Gastroesophageal sphincter (tissue), 4 donors: ENCODE data around the gene PSMD1. TPM values are rescaled to one million over a fixed set of nuclear protein-coding genes. Genes with fewer than 3 reads are reported as not detected.

Source experiments
- ATAC-seq: fragments of 150-250 bp; one replicate; pipeline ENCODE4 v1.9.1; 2016; ENCODE audit warnings: mild to moderate bottlenecking, moderate library complexity
- H3K27ac ChIP-seq, 4 donors: fragments of 200-600 bp; sonication (generic) in 3 of 4; 1 replicate in 3 of 4; 2 replicates in 1 of 4; pipeline ENCODE4 v1.5.1; 2016 to 2019
- H3K27me3 ChIP-seq: fragments of 200-600 bp; sonication (generic); one replicate; pipeline ENCODE4 v1.5.1; 2019
- H3K36me3 ChIP-seq, 2 donors: fragments of 200-600 bp; sonication (generic); one replicate each; pipeline ENCODE4 v1.5.1; 2019; ENCODE audit warnings: control low read depth in 1 of 2
- H3K4me1 ChIP-seq, 3 donors: fragments of 200-600 bp; sonication (generic); 1 replicate in 2 of 3; 2 replicates in 1 of 3; pipeline ENCODE4 v1.5.1; 2016 to 2019; ENCODE audit warnings: control low read depth in 2 of 3
- H3K4me3 ChIP-seq, 2 donors: fragments of 200-600 bp; sonication (generic); one replicate each; pipeline ENCODE4 v1.5.1; 2019; ENCODE audit warnings: mild to moderate bottlenecking in 1 of 2, moderate library complexity in 1 of 2
- H3K9me3 ChIP-seq, 3 donors: fragments of 200-600 bp; sonication (generic); one replicate each; pipeline ENCODE4 v1.5.1; 2017 to 2019; ENCODE audit warnings: control low read depth in 2 of 3
- CTCF ChIP-seq, 4 experiments: fragments of 200-600 bp in 2 of 4; fragments of 450-650 bp in 2 of 4; sonication (generic) in 1 of 4; IDR thresholded peaks; one replicate each; pipeline ENCODE4 v1.5.1; 2017 to 2019; ENCODE audit warnings: antibody characterized with exemption in 4 of 4, mild to moderate bottlenecking in 2 of 4, moderate library complexity in 2 of 4
- EP300 ChIP-seq: sonication (generic); formaldehyde crosslinking; IDR thresholded peaks from one replicate; pipeline ENCODE4 v1.6.1; 2017; ENCODE audit warnings: antibody characterized with exemption, mild to moderate bottlenecking
- POLR2A ChIP-seq, 2 donors: fragments of 450-650 bp; IDR thresholded peaks; one replicate each; pipeline ENCODE4 v1.6.1; 2017; ENCODE audit warnings: antibody characterized with exemption in 2 of 2, mild to moderate bottlenecking in 2 of 2, moderate library complexity in 1 of 2
- POLR2AphosphoS5 ChIP-seq: sonication (generic); formaldehyde crosslinking; IDR thresholded peaks from one replicate; pipeline ENCODE4 v1.6.1; 2017; ENCODE audit warnings: antibody characterized with exemption
- WGBS, 2 donors: methylation state at CpG; one replicate each; pipeline ENCODE4 v1.1.5; 2018; ENCODE audit warnings: low coverage in 1 of 2; 5-methylcytosine and 5-hydroxymethylcytosine counted together
- total RNA-seq, 4 donors: library from RNA; depleted of rRNA; stranded (reverse); fragments of >200 nt; gene quantifications; one replicate each; pipeline ENCODE4 v1.1.0, GENCODE V29; 2016

Gene PSMD1
- total RNA-seq, 4 donors from 2014 or later: 58.8 to 93.4 (median 65.9) TPM

DNA sequence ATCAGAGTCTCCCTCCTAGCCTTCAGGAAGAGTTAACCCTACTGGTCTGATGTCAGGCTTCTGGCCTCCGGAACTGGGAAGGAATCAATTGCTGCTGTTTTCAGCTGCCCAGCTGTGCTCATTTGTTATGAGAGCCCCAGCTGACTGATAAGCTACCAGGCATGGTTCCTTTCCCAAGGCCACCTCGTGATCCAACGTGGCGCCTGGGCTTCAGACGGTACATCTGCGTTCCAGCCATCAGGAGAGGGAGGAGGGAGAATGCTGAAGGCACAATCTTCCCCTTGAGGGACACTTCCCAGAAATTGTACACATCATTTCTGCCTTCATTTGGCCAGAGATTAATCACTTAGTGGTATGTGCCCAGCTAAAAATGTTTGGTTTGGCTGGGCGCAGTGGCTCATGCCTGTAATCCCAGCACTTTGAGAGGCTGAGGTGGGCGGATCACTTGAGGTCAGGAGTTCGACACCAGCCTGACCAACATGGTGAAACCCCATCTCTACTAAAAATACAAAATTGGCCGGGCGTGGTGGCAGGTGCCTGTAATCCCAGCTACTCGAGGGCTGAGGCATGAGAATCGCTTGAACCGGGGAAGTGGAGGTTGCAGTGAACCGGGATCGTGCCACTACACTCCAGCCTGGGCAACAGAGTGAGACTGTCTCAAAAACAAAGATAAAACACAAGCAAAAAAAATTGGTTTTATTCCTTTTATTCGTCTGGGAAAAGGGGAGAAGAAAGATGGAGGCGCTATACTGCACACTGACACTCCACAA is 131.3 kb downstream of the PSMD1 start:
- Histone ChIP-seq H3K4me3 (no peak overlapping the region), H3K4me1 (peaks cover 0 to 61% (median 28%) of the 10 kb centered on the region in 3 donors), H3K36me3 (no peaks in the 10 kb centered on the region), H3K27ac (peak overlapping the region in 3 of 4 donors; percentile 93 to 97 (median 96)), H3K9me3 (no peaks in the 10 kb centered on the region), H3K27me3 (no peaks in the 10 kb centered on the region)
- 61 to 88% methylated on average over 7 to 9 of the region's 18 CpGs for WGBS, 2 donors
- ATAC-seq: no peak
- TF ChIP-seq EP300: no peak
- peak; percentile 78 for TF ChIP-seq POLR2AphosphoS5

DNA sequence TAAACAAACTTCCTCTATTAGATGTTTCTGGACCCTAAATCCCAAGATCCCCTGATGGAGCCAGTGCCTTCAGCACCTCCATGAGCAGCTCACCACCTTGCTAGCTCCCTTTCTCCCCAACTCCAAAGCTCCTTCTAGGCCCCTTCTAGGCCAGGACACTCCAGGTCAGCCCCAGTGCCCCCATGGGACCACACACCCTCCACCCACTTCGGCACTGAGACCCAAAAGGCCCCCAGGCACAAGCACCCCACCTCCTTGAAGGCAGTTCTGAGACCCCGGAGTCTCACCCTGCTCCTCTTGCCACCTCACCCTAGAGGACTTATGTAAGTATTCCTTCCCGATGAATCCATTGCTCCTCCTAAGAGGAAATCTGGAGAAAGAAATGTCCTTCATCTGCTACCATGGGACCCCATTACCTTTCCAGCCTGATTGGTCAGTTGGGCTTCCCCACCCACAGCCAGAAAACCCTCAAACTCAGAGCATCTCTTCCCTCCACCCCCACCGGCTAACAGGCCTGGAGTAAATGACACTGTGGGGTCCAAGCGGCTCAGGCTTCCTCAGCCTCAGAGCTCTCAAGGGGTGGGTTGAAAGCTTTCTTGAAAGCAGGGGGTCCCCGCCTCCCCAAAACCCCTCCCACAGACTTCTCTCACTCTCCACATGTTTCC is 132.0 kb downstream of the PSMD1 start:
- H3K4me3 ChIP-seq: no peak overlapping the region
- H3K9me3 ChIP-seq: no peaks in the 10 kb centered on the region
- WGBS, 2 donors: 89 to 96% methylated on average over 4 to 5 of the region's 6 CpGs
- H3K4me1 ChIP-seq: peaks cover 0 to 62% (median 28%) of the 10 kb centered on the region in 3 donors
- H3K27me3 ChIP-seq: no peaks in the 10 kb centered on the region
- peak overlapping the region in 3 of 4 donors; percentile 93 to 97 (median 96) for H3K27ac ChIP-seq
- ATAC-seq: no peak
- no peaks in the 10 kb centered on the region for H3K36me3 ChIP-seq
- TF ChIP-seq EP300: no peak
- TF ChIP-seq POLR2AphosphoS5: no peak
- TF ChIP-seq POLR2A (IDR thresholded peaks at IDR 0.05): no peak
- TF ChIP-seq CTCF (IDR thresholded peaks at IDR 0.05): no peak

DNA sequence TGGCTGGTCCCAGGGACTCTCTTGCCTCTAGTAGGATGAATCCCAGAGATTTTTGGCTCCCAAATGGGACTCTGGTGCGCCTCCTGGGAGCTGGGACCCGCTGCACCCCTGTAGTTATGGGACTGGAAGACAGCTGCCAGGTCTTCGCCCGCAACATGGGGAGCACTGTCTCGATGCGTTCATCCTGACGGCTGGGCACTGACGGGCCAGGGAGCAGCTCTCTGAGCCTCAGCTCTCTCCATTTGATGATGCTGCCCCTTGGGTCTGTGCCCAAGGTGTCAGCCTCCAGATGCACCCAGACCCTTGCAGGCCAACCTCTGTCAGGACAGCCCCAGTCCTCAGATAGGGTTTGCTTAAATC is 132.5 kb downstream of the PSMD1 start:
- TF ChIP-seq POLR2AphosphoS5 (no peak), POLR2A (IDR thresholded peaks at IDR 0.05) (no peak), CTCF (IDR thresholded peaks at IDR 0.05) (no peak)
- H3K4me1 ChIP-seq: peaks cover 0 to 62% (median 28%) of the 10 kb centered on the region in 3 donors
- no peak for ATAC-seq

GRCh38 chr2:231189571-231190495 is 133.2 kb downstream of the PSMD1 start:
- Histone ChIP-seq H3K4me1 (peaks cover 0 to 60% (median 28%) of the 10 kb centered on the region in 3 donors), H3K27me3 (no peaks in the 10 kb centered on the region)
- 0 to 59% methylated on average over 1 to 6 of the region's 22 CpGs for WGBS, 2 donors

More for the DNA sequence above, 132.5 kb downstream of the PSMD1 start:
- H3K27ac ChIP-seq: peak overlapping the region in 3 of 4 donors; percentile 93 to 97 (median 96)
- WGBS, 2 donors: no CpG with 5 or more reads among the region's 8 CpGs
- H3K9me3 ChIP-seq: no peaks in the 10 kb centered on the region
- no peaks in the 10 kb centered on the region for H3K27me3 ChIP-seq
- H3K4me3 ChIP-seq: no peak overlapping the region
- no peaks in the 10 kb centered on the region for H3K36me3 ChIP-seq

More at GRCh38 chr2:231189571-231190495, 133.2 kb downstream of the PSMD1 start:
- H3K9me3 ChIP-seq: no peaks in the 10 kb centered on the region
- TF ChIP-seq CTCF (IDR thresholded peaks at IDR 0.05): no peak
- no peak for TF ChIP-seq EP300
- peak in 1 of 2 donors; percentile 20 for TF ChIP-seq POLR2A (IDR thresholded peaks at IDR 0.05)
- peak; percentile 51 for TF ChIP-seq POLR2AphosphoS5
- no peaks in the 10 kb centered on the region for H3K36me3 ChIP-seq
- peak overlapping the region; percentile 18 to 53 for H3K4me3 ChIP-seq
- ATAC-seq: peak; percentile 67
- H3K27ac ChIP-seq: peak overlapping the region; percentile 78 to 97 (median 94)
